ENCODE results near the gene ZFP57. TPM values are rescaled to one million over a fixed set of nuclear protein-coding genes. Genes with fewer than 3 reads are reported as not detected.
"Not testable (repeated sequence)": the region's sequence is repeated elsewhere in the genome, so short reads cannot be mapped to it uniquely, and the experiment has no call there.

ZFP57 gene
- total RNA-seq, 6 experiments from 2014 or later = not detected

GRCh38 chr6:29667158-29667557 is 13.8 kb downstream of the ZFP57 start:
- TF ChIP-seq, protein P1, sequence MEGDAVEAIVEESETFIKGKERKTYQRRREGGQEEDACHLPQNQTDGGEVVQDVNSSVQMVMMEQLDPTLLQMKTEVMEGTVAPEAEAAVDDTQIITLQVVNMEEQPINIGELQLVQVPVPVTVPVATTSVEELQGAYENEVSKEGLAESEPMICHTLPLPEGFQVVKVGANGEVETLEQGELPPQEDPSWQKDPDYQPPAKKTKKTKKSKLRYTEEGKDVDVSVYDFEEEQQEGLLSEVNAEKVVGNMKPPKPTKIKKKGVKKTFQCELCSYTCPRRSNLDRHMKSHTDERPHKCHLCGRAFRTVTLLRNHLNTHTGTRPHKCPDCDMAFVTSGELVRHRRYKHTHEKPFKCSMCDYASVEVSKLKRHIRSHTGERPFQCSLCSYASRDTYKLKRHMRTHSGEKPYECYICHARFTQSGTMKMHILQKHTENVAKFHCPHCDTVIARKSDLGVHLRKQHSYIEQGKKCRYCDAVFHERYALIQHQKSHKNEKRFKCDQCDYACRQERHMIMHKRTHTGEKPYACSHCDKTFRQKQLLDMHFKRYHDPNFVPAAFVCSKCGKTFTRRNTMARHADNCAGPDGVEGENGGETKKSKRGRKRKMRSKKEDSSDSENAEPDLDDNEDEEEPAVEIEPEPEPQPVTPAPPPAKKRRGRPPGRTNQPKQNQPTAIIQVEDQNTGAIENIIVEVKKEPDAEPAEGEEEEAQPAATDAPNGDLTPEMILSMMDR (IDR thresholded peaks at IDR 0.05) = no peak
- Mint-ChIP-seq H3K36me3 (ENCODE audit: low read depth) (no peaks in the 10 kb centered on the region), H3K27me3 (ENCODE audit: insufficient read depth) (peaks cover 16% of the 10 kb centered on the region), H3K27ac (no peak overlapping the region), H3K4me1 (ENCODE audit: low read depth) (no peaks in the 10 kb centered on the region), H3K4me3 (no peak overlapping the region), H3K9me3 (no peaks in the 10 kb centered on the region)
- DNase-seq = no peak

DNA sequence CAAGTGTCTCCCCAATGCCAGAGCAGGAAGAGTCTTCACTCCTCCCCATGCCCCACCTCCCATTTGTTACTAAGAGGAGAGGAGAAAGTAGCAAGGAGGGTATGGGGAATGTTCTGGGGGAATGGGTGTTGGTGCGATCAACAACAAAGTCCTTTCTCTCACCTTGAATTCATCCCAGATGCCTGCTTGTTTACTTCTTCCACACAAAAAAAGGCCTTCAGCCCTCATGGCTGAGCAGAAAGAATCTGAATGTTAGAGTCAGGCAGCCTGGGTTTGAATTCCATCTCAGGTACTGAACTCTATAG is 14.2 kb downstream of the ZFP57 start:
- Mint-ChIP-seq H3K27ac (no peak overlapping the region), H3K4me1 (ENCODE audit: low read depth) (no peaks in the 10 kb centered on the region), H3K36me3 (ENCODE audit: low read depth) (no peaks in the 10 kb centered on the region), H3K4me3 (no peak overlapping the region), H3K27me3 (ENCODE audit: insufficient read depth) (peaks cover 19% of the 10 kb centered on the region), H3K9me3 (no peaks in the 10 kb centered on the region)
- no peak for DNase-seq
- TF ChIP-seq, protein P1 (IDR thresholded peaks at IDR 0.05) = no peak

DNA sequence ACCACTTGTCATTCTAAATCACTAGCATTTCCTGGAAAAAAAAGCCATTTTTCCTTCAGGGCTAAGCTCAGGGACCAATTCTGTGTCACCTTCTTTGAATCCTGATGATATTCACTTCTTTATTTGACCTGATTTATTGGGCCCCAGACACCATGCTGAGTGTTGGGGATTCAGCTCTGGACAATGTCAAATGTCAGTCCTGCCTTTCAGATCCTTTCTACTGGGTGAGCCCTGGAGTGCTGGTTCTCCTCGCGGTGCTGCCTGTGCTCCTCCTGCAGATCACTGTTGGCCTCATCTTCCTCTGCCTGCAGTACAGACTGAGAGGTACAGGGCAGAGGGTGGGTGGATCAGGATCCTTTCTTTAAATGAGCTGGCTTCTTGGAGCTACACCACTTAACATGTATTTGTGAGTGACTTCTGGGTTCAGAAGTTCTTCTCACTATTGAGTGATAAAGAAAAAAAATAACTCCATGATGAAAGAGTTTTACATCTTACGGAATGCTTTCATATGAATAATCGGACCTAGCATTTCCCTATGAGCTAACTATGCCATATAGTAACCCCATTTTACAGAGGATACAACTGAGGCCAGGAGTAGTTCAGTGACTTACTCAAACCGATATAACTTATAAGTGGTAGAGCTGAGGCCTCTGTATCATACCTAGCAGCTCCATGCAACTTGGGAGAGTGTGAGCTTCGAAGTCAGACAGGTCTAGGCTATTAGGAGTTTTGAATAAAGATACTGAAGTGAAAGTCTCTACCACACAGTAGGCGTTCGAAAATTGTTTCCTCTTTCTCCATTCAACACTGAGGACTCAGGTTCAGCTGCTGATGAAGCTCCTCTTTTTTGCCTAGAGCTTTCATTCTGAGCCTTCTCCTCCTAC is 14.8 kb downstream of the ZFP57 start:
- Mint-ChIP-seq H3K27me3 (ENCODE audit: insufficient read depth) (peaks cover 19% of the 10 kb centered on the region), H3K9me3 (no peaks in the 10 kb centered on the region), H3K36me3 (ENCODE audit: low read depth) (no peaks in the 10 kb centered on the region), H3K4me3 (no peak overlapping the region), H3K4me1 (ENCODE audit: low read depth) (no peaks in the 10 kb centered on the region), H3K27ac (no peak overlapping the region)
- DNase-seq = no peak
- TF ChIP-seq, protein P1 (IDR thresholded peaks at IDR 0.05) = no peak

DNA sequence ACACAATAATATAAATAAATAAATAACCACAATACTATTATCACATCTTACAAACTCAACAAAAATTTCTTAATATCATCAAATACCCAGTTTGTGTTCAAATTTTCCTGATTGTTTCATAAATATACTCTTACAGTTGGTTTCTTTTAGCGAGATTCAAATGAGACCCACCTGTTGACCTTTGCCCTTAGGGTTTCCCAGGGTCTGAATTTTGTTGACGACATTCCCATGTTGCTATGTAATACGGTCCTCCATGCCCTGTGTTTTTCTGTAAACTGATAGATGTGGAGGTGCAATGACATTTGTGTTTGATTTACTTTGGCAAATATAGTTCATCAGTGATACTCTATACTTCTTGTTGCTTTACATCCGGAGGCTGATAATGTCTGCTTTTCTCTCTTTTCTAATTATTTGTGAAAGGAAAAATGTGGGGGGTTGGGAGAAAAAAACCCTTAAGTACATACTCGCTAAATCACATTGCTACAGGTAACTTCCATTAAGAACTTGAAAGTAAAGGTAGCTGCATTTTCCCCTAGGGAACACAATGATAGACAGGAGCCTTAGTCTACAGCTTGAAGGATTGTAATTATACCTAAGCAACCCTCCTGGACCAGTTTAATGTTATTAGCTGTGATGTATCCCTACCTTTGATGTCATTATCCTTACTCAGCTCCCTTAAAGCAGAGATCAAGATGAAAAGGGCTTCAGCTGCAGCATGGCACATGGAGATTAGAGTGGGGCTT is 17.5 kb downstream of the ZFP57 start:
- Mint-ChIP-seq H3K4me1 (ENCODE audit: low read depth) (no peaks in the 10 kb centered on the region), H3K27me3 (ENCODE audit: insufficient read depth) (peaks cover 29% of the 10 kb centered on the region), H3K4me3 (no peak overlapping the region), H3K36me3 (ENCODE audit: low read depth) (no peaks in the 10 kb centered on the region), H3K27ac (no peak overlapping the region), H3K9me3 (no peaks in the 10 kb centered on the region)
- DNase-seq = no peak
- TF ChIP-seq, protein P1 (IDR thresholded peaks at IDR 0.05) = no peak

DNA sequence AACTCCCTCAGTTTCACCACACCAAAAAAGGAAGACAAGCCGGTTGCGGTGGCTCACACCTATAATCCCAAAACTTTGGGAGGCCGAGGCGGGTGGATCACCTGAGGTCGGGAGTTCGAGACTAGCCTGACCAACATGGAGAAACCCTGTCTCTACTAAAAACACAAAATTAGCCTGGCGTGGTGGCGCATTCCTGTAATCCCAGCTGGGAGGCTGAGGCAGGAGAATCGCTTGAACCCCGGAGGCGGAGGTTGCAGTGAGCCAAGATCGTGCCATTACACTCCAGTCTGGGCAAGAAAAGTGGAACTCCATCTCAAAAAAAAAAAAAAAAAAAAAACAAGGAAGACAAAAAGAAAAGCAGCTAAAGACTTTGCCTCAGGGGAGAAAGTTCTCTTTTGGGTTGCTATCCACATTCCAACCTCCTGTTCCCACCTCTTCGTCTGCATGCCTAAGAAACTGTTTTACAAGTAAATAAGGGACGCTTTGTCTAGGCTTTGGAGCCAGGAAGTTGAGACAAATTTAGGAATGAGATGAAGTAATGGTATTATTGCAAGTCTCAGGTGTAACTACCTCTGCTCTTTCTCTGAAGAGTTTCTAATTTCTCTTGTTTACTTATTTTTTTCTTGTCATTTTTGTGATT is 19.3 kb downstream of the ZFP57 start:
- DNase-seq; H3K36me3 Mint-ChIP-seq (ENCODE audit: low read depth); H3K4me3 Mint-ChIP-seq; H3K27ac Mint-ChIP-seq; H3K4me1 Mint-ChIP-seq (ENCODE audit: low read depth); H3K9me3 Mint-ChIP-seq: not testable (repeated sequence)
- H3K27me3 Mint-ChIP-seq (ENCODE audit: insufficient read depth) = peaks cover 38% of the 10 kb centered on the region

DNA sequence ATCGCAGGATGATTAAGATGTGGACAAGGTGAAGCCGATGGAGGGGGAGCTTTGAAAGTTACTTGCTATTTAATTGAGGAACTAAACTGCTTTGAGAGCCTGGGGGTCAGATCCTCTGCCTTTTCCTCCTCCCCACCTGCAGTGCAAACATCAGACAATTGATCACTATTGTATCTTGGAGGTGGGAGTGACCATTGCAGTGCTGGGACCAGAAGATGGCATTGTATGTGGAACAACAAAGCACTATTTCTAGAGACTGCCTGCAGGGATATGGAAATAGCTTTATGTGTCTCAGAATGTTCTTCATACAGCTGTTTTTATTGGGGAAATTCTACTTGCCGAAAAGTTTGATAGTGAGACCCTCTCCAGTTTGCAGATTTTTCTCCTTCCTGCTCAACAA is 19.9 kb downstream of the ZFP57 start:
- no peak overlapping the region for H3K4me3 Mint-ChIP-seq
- H3K27ac Mint-ChIP-seq = no peak overlapping the region
- no peak for DNase-seq
- no peaks in the 10 kb centered on the region for H3K36me3 Mint-ChIP-seq (ENCODE audit: low read depth)
- TF ChIP-seq, protein P1 (IDR thresholded peaks at IDR 0.05) = no peak
- no peaks in the 10 kb centered on the region for H3K9me3 Mint-ChIP-seq
- H3K27me3 Mint-ChIP-seq (ENCODE audit: insufficient read depth) = peaks cover 33% of the 10 kb centered on the region
- no peaks in the 10 kb centered on the region for H3K4me1 Mint-ChIP-seq (ENCODE audit: low read depth)

Data from HFFc6 (cell line).